ENCODE measurements around the gene PMS2. TPM values are rescaled to one million over a fixed set of nuclear protein-coding genes. Genes with fewer than 3 reads are reported as not detected.
"Not testable (repeated sequence)": the region's sequence is repeated elsewhere in the genome, so short reads cannot be mapped to it uniquely, and the experiment has no call there.

Gene PMS2, protein sequence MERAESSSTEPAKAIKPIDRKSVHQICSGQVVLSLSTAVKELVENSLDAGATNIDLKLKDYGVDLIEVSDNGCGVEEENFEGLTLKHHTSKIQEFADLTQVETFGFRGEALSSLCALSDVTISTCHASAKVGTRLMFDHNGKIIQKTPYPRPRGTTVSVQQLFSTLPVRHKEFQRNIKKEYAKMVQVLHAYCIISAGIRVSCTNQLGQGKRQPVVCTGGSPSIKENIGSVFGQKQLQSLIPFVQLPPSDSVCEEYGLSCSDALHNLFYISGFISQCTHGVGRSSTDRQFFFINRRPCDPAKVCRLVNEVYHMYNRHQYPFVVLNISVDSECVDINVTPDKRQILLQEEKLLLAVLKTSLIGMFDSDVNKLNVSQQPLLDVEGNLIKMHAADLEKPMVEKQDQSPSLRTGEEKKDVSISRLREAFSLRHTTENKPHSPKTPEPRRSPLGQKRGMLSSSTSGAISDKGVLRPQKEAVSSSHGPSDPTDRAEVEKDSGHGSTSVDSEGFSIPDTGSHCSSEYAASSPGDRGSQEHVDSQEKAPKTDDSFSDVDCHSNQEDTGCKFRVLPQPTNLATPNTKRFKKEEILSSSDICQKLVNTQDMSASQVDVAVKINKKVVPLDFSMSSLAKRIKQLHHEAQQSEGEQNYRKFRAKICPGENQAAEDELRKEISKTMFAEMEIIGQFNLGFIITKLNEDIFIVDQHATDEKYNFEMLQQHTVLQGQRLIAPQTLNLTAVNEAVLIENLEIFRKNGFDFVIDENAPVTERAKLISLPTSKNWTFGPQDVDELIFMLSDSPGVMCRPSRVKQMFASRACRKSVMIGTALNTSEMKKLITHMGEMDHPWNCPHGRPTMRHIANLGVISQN
- 10.2 TPM for polyA plus RNA-seq
- long read RNA-seq, donor 1, partial matches to known transcripts = 0 of 1 reads
- long read RNA-seq, donor 1, other reads (novel, unspliced or antisense) = 0 of 1 reads
- long read RNA-seq, donor 2, partial matches to known transcripts = 62 of 95 reads
- long read RNA-seq, donor 2, other reads (novel, unspliced or antisense) = 32 of 95 reads
- long read RNA-seq, donor 3, partial matches to known transcripts = 0 of 2 reads
- long read RNA-seq, donor 3, other reads (novel, unspliced or antisense) = 0 of 2 reads
- long read RNA-seq, donor 4 = 0 reads
- long read RNA-seq, donor 5 = 0 reads
- long read RNA-seq, donor 6, partial matches to known transcripts = 0 of 1 reads
- long read RNA-seq, donor 6, other reads (novel, unspliced or antisense) = 0 of 1 reads
- long read RNA-seq, donor 7 = 0 reads
- long read RNA-seq, donor 8, partial matches to known transcripts = 0 of 2 reads
- long read RNA-seq, donor 8, other reads (novel, unspliced or antisense) = 0 of 2 reads
- long read RNA-seq, donor 9 = 0 reads
- long read RNA-seq, donor 10 = 0 reads
- long read RNA-seq, donor 11, partial matches to known transcripts = 0 of 1 reads
- long read RNA-seq, donor 11, other reads (novel, unspliced or antisense) = 0 of 1 reads

DNA sequence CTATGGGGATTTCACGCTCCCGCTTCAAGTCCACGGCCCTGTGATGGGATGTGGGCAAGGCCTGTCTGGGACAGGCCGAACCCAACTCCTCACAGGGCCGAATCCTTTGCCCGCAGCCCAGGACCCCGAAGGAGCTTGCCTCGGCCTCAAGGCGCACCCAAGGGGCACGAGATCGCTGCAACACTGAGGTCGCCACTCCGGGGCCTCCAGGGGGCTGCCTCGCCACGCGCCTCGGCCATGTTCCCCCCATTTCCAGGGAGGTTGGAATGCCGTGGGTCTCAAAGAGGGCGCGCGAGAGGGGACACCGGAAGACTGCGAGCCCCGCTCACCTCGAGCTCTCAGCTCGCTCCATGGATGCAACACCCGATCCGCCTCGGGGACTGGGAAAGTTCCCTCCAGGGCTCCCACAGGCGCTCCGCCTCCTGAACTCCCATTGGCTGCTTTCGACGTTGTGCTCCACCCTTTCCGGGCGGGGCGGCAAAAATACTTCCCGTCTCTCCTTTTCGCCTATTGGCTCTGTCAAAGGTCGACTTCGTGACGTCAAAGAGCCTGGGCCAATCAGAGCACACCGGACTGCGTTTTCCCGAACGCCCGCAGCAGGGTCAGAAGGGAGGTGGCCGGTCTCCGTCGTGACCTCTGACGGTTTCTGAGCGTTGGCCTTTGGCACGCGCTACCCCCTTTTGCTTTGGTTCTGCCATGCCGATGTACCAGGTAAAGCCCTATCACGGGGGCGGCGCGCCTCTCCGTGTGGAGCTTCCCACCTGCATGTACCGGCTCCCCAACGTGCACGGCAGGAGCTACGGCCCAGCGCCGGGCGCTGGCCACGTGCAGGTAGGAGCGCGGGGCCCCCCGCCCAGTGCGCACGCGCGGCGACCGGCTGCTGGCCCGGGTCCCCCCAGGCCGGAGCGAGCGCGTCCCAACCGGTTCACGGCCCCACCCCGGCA lies at the start of gene PMS2, which contains the start of gene AIMP2:
PMS2 (minus strand) TSS at position 382 of the 944 bp plus-strand sequence; CDS start at position 352, 30 bp downstream.
AIMP2 (plus strand) TSS at position 605 of the 944 bp plus-strand sequence; CDS start at position 697, 92 bp downstream.
- peak; percentile 99 to 100 for DNase-seq
- no peaks in the 10 kb centered on the region for H3K27me3 ChIP-seq (ENCODE audit: control insufficient read depth, insufficient read depth, low read length)
- peaks cover 6% of the 10 kb centered on the region for H3K36me3 ChIP-seq (ENCODE audit: control insufficient read depth, insufficient read depth, low read length)
- peaks cover 8% of the 10 kb centered on the region for H3K4me1 ChIP-seq (ENCODE audit: control insufficient read depth, insufficient read depth, low read length)
- H3K9me3 ChIP-seq (ENCODE audit: control insufficient read depth, low read depth, low read length) = no peaks in the 10 kb centered on the region
- H3K4me3 ChIP-seq (ENCODE audit: low read length) = peak within 1 kb of the TSS; percentile 78
- H3K27ac ChIP-seq (ENCODE audit: low read length) = peak within 1 kb of the TSS; percentile 80
- WGBS (ENCODE audit: insufficient coverage, low lambda C conversion rate) = 0% methylated on average over 2 of the region's 84 CpGs

DNA sequence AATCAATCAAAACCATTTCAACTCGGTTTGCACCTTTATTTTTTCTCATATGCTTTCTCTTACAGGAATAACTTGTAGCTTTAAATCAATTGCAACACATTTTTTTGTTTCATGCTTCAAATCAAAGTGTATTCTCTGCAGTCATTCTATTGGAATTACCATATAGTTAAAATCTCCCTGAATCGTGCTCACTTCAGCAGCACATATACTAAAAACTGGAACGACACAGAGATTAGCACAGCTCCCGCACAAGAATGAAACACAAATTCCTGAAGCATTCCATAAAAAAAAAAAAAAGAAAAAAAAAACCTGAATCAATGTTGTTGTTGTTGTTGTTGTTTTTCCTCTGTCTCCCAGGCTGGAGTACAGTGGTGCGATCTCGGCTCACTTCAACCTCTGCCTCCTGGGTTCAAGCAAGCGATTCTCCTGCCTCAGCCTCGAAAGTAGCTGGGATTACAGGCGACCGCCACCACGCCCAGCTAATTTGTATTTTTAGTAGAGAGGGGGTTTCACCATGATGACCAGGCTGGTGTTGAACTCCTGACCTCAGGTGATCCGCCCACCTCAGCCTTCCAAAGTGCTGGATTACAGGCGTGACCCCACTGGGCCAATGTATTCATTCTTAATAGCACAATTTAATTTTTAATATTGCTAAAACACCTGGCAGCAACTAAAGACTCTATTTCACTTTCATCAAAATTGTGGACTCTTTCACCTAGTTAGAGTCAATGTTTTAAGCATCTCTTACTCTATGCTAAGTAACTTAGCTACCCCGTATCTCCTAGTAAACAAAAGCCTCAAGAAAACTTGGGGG lies 48.7 kb upstream of the PMS2 start:
- peak overlapping the region; percentile 93 for H3K27ac ChIP-seq (ENCODE audit: low read length)
- 20% methylated on average over 2 of the region's 14 CpGs for WGBS (ENCODE audit: insufficient coverage, low lambda C conversion rate)

DNA sequence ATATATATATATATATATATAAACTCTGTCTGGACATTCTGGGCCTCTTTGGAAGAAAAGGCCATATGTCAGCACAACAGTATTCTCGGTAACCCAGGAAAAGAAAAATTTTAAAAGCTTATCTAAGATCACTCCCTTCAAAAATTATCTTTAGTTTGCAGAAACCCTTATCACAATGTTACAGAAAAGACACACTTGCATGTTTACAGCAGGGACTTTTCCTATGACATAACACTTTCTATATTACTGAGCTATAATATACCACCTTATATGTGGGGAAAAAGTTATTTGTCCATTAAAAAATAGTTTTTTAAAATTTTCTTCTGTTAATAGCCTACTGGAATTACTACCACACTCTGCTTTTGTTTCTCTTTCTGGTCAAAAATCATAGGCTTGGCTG lies 47.8 kb upstream of the PMS2 start:
- no peak overlapping the region for H3K4me3 ChIP-seq (ENCODE audit: low read length)
- WGBS (ENCODE audit: insufficient coverage, low lambda C conversion rate) = no CpG with 5 or more reads among the region's 1 CpG
- peaks cover 4% of the 10 kb centered on the region for H3K9me3 ChIP-seq (ENCODE audit: control insufficient read depth, low read depth, low read length)
- peaks cover 5% of the 10 kb centered on the region for H3K4me1 ChIP-seq (ENCODE audit: control insufficient read depth, insufficient read depth, low read length)
- DNase-seq = peak in 1 of 2 donors; percentile 16
- peak overlapping the region; percentile 2 for H3K27ac ChIP-seq (ENCODE audit: low read length)
- H3K36me3 ChIP-seq (ENCODE audit: control insufficient read depth, insufficient read depth, low read length) = peaks cover 17% of the 10 kb centered on the region
- no peaks in the 10 kb centered on the region for H3K27me3 ChIP-seq (ENCODE audit: control insufficient read depth, insufficient read depth, low read length)

More for the DNA sequence above, 48.7 kb upstream of the PMS2 start:
- H3K36me3 ChIP-seq (ENCODE audit: control insufficient read depth, insufficient read depth, low read length) = peaks cover 16% of the 10 kb centered on the region
- no peaks in the 10 kb centered on the region for H3K27me3 ChIP-seq (ENCODE audit: control insufficient read depth, insufficient read depth, low read length)
- H3K4me1 ChIP-seq (ENCODE audit: control insufficient read depth, insufficient read depth, low read length) = peaks cover 5% of the 10 kb centered on the region
- DNase-seq = peak in 1 of 2 donors; percentile 13
- H3K4me3 ChIP-seq (ENCODE audit: low read length) = peak overlapping the region; percentile 93
- H3K9me3 ChIP-seq (ENCODE audit: control insufficient read depth, low read depth, low read length) = peaks cover 4% of the 10 kb centered on the region

GRCh38 chr7:6051185-6051584 lies 42.3 kb upstream of the PMS2 start:
- peaks cover 44% of the 10 kb centered on the region for H3K36me3 ChIP-seq (ENCODE audit: control insufficient read depth, insufficient read depth, low read length)
- no CpG with 5 or more reads among the region's 9 CpGs for WGBS (ENCODE audit: insufficient coverage, low lambda C conversion rate)
- not testable (repeated sequence) for H3K4me1 ChIP-seq (ENCODE audit: control insufficient read depth, insufficient read depth, low read length); H3K27ac ChIP-seq (ENCODE audit: low read length); H3K27me3 ChIP-seq (ENCODE audit: control insufficient read depth, insufficient read depth, low read length); DNase-seq; H3K9me3 ChIP-seq (ENCODE audit: control insufficient read depth, low read depth, low read length); H3K4me3 ChIP-seq (ENCODE audit: low read length)

GRCh38 chr7:6049780-6050179 lies 40.9 kb upstream of the PMS2 start:
- 80% methylated on average over 1 of the region's 4 CpGs for WGBS (ENCODE audit: insufficient coverage, low lambda C conversion rate)
- H3K36me3 ChIP-seq (ENCODE audit: control insufficient read depth, insufficient read depth, low read length) = peaks cover 53% of the 10 kb centered on the region

GRCh38 chr7:6035686-6036085 lies 26.8 kb upstream of the PMS2 start:
- DNase-seq = no peak
- WGBS (ENCODE audit: insufficient coverage, low lambda C conversion rate) = no CpG with 5 or more reads among the region's 13 CpGs
- no peaks in the 10 kb centered on the region for H3K4me1 ChIP-seq (ENCODE audit: control insufficient read depth, insufficient read depth, low read length)
- no peaks in the 10 kb centered on the region for H3K27me3 ChIP-seq (ENCODE audit: control insufficient read depth, insufficient read depth, low read length)
- no peaks in the 10 kb centered on the region for H3K9me3 ChIP-seq (ENCODE audit: control insufficient read depth, low read depth, low read length)
- no peak overlapping the region for H3K27ac ChIP-seq (ENCODE audit: low read length)
- H3K4me3 ChIP-seq (ENCODE audit: low read length) = no peak overlapping the region
- H3K36me3 ChIP-seq (ENCODE audit: control insufficient read depth, insufficient read depth, low read length) = peaks cover 74% of the 10 kb centered on the region

More at GRCh38 chr7:6049780-6050179, 40.9 kb upstream of the PMS2 start:
- H3K4me3 ChIP-seq (ENCODE audit: low read length) = no peak overlapping the region
- no peaks in the 10 kb centered on the region for H3K9me3 ChIP-seq (ENCODE audit: control insufficient read depth, low read depth, low read length)
- H3K27me3 ChIP-seq (ENCODE audit: control insufficient read depth, insufficient read depth, low read length) = no peaks in the 10 kb centered on the region
- H3K4me1 ChIP-seq (ENCODE audit: control insufficient read depth, insufficient read depth, low read length) = no peaks in the 10 kb centered on the region
- DNase-seq = no peak
- no peak overlapping the region for H3K27ac ChIP-seq (ENCODE audit: low read length)

GRCh38 chr7:6035165-6035564 lies 26.3 kb upstream of the PMS2 start:
- Histone ChIP-seq H3K9me3 (ENCODE audit: control insufficient read depth, low read depth, low read length) (no peaks in the 10 kb centered on the region), H3K27ac (ENCODE audit: low read length) (no peak overlapping the region), H3K4me1 (ENCODE audit: control insufficient read depth, insufficient read depth, low read length) (no peaks in the 10 kb centered on the region), H3K36me3 (ENCODE audit: control insufficient read depth, insufficient read depth, low read length) (peaks cover 70% of the 10 kb centered on the region), H3K27me3 (ENCODE audit: control insufficient read depth, insufficient read depth, low read length) (no peaks in the 10 kb centered on the region), H3K4me3 (ENCODE audit: low read length) (no peak overlapping the region)
- no peak for DNase-seq
- no CpG with 5 or more reads among the region's 10 CpGs for WGBS (ENCODE audit: insufficient coverage, low lambda C conversion rate)

GRCh38 chr7:6032641-6033040 lies 23.8 kb upstream of the PMS2 start:
- H3K27ac ChIP-seq (ENCODE audit: low read length) = no peak overlapping the region
- H3K4me1 ChIP-seq (ENCODE audit: control insufficient read depth, insufficient read depth, low read length) = no peaks in the 10 kb centered on the region
- no peaks in the 10 kb centered on the region for H3K27me3 ChIP-seq (ENCODE audit: control insufficient read depth, insufficient read depth, low read length)
- H3K36me3 ChIP-seq (ENCODE audit: control insufficient read depth, insufficient read depth, low read length) = peaks cover 71% of the 10 kb centered on the region
- 100% methylated on average over 1 of the region's 7 CpGs for WGBS (ENCODE audit: insufficient coverage, low lambda C conversion rate)
- H3K9me3 ChIP-seq (ENCODE audit: control insufficient read depth, low read depth, low read length) = no peaks in the 10 kb centered on the region
- no peak for DNase-seq
- no peak overlapping the region for H3K4me3 ChIP-seq (ENCODE audit: low read length)

Measured in large intestine (tissue), 12 donors.